GM21576 (cell line): Measurements from ENCODE around the gene FOXO4.
"Not testable (repeated sequence)": the region's sequence is repeated elsewhere in the genome, so short reads cannot be mapped to it uniquely, and the experiment has no call there.

Source experiments
- ATAC-seq: cut with Tn5 transposase; IDR thresholded peaks from one replicate; pipeline ENCODE4 v1.9.1; 2021; ENCODE audit warnings: mild to moderate bottlenecking, moderate library complexity; ENCODE audit not compliant: unreplicated experiment

The FOXO4 gene, protein sequence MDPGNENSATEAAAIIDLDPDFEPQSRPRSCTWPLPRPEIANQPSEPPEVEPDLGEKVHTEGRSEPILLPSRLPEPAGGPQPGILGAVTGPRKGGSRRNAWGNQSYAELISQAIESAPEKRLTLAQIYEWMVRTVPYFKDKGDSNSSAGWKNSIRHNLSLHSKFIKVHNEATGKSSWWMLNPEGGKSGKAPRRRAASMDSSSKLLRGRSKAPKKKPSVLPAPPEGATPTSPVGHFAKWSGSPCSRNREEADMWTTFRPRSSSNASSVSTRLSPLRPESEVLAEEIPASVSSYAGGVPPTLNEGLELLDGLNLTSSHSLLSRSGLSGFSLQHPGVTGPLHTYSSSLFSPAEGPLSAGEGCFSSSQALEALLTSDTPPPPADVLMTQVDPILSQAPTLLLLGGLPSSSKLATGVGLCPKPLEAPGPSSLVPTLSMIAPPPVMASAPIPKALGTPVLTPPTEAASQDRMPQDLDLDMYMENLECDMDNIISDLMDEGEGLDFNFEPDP

GRCh38 chrX:71095555-71095980 lies at the start of gene FOXO4:
FOXO4 (plus strand) TSS chrX:71095851; CDS start chrX:71096529, 678 bp downstream.
- peak; percentile 91 for ATAC-seq

- ATAC-seq = not testable (repeated sequence)
These were observed 47.8 kb upstream of the FOXO4 start for GRCh38 chrX:71047891-71048290.

GRCh38 chrX:71052721-71053120 lies 42.9 kb upstream of the FOXO4 start:
- ATAC-seq = no peak

DNA sequence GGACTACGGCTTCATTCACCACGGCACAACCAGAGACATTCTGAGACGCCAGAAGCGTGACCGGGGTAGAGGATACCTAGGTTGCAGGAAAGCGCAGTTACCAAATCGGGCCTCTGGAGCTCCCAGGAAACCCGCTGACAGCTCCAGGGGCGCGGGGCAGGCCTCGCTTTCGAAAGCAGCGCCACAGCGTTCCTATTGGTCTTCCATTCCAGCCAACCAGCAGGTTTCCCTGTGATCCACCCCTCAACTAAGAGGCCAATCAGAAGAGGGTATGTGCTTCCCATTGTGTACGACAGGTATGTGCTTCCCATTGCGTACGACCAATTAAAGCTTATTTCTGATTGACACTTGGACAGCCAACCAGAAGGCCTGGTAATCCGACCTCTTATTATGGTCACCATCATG lies 42.4 kb upstream of the FOXO4 start:
- peak; percentile 71 for ATAC-seq

- no peak for ATAC-seq
These were observed 38.8 kb upstream of the FOXO4 start for GRCh38 chrX:71056867-71057266.

- ATAC-seq = no peak
These were observed 37.7 kb upstream of the FOXO4 start for GRCh38 chrX:71057848-71058530.

- ATAC-seq = no peak
These were observed 35.5 kb upstream of the FOXO4 start for GRCh38 chrX:71060127-71060526.

DNA sequence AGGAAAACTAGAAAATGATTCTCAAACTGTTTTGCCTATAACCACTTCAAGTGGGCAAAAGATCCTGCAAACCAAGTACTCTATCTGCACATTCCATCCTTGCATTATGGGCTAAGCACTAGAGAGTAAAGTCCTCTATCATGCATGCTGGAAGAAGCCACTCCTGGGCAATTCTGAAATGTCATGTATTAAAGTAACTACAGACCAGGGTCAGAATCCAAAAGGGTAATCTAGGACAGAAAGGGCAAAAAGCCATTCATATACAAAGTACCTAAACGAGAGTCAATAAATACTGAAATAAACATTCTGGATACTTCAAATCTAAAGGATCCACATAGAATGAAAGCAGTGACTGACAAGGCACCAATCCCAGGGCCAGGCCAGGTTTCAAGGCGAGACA lies 28.6 kb upstream of the FOXO4 start:
- no peak for ATAC-seq

DNA sequence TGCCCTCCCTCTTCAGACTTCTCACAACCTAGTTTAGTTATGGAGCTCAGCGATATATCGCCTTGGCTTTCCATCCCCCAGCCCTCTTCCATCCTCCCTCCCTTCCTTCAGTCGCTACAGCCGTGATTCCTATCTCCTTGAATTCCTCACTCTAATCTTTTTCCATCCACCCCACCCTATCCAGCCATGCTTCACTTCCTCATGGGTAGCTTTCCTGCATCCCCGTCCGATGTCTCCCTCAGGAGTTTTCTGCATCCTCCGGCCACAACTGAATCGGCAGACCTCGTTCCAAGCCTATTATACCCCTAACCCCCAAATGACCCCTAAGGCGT lies 28.0 kb upstream of the FOXO4 start:
- ATAC-seq = no peak

GRCh38 chrX:71068044-71068918 lies 27.4 kb upstream of the FOXO4 start, which contains the start of gene SNX12:
SNX12 (minus strand) TSS chrX:71068334; CDS start chrX:71068306, 28 bp downstream.
- ATAC-seq = peak; percentile 97

DNA sequence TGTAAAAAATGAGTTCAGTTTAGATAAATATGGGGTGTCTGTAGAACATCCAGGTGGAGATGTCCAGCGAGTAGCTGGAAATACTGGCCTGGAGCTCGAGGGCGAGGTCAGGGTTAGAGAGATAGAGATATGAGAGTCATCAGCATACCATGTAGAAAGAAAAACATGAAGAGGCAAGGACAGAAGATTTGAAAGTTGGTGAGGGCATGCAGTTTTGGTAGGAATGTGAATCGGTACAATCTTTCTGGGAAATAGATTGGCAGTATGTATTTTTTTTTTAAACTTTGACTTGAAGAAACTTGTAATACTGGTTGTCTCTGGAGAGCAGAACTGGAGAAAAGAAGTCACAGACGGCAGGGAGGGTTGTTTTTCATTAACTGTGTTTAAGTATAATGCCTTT lies 25.1 kb upstream of the FOXO4 start:
- no peak for ATAC-seq

- no peak for ATAC-seq
These were observed 14.1 kb upstream of the FOXO4 start for GRCh38 chrX:71081330-71082123.

DNA sequence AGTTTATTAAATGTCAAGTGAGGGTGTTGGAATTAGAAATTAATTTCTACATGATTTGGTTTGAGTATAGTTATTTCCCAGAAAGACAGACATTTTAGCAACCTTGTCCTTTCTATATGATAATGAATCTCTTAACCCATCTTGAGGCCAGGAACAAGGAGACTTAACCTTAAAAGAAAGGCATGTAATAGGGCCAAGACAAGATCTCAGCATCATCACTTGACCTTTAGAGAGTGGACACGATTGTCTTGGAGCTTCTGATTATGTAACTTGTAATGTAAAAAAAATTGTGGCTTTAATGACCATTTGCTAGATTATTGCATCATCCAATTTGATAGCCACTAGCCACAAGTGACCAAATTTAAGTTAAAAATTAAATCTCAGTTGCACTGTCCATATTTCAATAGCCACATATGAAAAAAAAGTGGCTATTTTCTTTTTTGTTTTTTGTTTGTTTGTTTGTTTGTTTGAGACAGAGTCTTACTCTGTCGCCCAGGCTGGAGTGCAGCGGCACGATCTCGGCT lies 13.5 kb upstream of the FOXO4 start:
- no peak for ATAC-seq

GRCh38 chrX:71082822-71083221 lies 12.8 kb upstream of the FOXO4 start:
- no peak for ATAC-seq

- ATAC-seq = no peak
These were observed 9.8 kb upstream of the FOXO4 start for GRCh38 chrX:71085900-71086299.

- ATAC-seq = no peak
These were observed 4.4 kb upstream of the FOXO4 start for GRCh38 chrX:71091263-71091662.

DNA sequence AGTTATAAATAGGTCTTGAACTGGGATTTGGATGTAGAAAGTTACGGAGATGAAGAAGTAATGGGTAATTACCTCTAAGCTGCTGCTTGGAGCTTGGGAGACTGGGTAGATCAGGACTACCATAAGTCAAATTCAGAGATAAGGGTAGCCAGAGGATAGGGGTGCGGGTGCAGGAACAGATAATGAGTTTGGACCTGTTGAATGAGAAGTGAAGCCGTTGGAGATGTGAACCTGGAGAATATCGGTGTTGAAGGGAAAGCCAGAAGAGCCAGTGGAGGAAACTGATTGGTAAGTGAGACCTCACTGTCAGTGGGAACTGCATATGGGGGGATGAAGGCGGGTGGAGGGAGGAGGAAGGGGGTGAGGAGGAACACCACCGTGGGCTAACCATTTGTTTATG lies 618 bp upstream of the FOXO4 start:
- no peak for ATAC-seq

DNA sequence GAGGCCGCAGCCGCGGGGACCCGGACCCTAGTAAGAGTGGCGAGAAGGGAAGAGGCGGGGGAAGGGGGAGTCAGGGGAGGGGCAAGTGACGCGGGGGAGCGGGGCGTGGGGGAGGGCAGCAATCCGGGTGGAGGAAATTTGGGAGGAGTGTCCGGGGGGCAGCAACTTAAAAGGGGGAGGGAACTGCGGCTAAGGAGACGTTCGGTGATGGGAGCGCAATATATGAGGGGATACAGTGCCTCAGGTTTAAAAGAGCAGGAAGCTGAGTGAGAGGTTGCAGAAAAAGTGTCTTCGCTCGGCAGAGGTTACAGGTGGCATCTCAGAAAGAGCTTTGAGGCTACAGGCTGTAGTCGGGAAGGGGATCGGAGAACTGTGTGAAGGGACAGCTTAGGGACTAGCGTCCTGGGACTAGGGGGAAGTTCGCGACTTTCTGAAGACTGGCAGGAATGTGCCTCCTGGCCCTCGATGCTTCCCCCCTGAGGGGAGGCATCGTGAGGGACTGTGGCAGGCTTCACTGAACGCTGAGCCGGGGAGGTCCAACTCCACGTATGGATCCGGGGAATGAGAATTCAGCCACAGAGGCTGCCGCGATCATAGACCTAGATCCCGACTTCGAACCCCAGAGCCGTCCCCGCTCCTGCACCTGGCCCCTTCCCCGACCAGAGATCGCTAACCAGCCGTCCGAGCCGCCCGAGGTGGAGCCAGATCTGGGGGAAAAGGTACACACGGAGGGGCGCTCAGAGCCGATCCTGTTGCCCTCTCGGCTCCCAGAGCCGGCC lies 519 bp downstream of the FOXO4 start:
- no peak for ATAC-seq

DNA sequence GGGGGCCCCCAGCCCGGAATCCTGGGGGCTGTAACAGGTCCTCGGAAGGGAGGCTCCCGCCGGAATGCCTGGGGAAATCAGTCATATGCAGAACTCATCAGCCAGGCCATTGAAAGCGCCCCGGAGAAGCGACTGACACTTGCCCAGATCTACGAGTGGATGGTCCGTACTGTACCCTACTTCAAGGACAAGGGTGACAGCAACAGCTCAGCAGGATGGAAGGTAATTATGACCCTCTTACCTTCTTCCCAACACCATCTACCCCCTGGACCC lies 1.0 kb downstream of the FOXO4 start:
- ATAC-seq = no peak

- peak; percentile 42 for ATAC-seq
These were observed 2.7 kb downstream of the FOXO4 start for GRCh38 chrX:71098302-71098701.
